HG03045 (cell line): ENCODE results near the gene LRRC25.

Source experiments
- ATAC-seq: cut with Tn5 transposase; IDR thresholded peaks from one replicate; pipeline ENCODE4 v1.9.1; 2021; ENCODE audit warnings: mild to moderate bottlenecking, moderate library complexity; ENCODE audit not compliant: unreplicated experiment

The LRRC25 gene

DNA sequence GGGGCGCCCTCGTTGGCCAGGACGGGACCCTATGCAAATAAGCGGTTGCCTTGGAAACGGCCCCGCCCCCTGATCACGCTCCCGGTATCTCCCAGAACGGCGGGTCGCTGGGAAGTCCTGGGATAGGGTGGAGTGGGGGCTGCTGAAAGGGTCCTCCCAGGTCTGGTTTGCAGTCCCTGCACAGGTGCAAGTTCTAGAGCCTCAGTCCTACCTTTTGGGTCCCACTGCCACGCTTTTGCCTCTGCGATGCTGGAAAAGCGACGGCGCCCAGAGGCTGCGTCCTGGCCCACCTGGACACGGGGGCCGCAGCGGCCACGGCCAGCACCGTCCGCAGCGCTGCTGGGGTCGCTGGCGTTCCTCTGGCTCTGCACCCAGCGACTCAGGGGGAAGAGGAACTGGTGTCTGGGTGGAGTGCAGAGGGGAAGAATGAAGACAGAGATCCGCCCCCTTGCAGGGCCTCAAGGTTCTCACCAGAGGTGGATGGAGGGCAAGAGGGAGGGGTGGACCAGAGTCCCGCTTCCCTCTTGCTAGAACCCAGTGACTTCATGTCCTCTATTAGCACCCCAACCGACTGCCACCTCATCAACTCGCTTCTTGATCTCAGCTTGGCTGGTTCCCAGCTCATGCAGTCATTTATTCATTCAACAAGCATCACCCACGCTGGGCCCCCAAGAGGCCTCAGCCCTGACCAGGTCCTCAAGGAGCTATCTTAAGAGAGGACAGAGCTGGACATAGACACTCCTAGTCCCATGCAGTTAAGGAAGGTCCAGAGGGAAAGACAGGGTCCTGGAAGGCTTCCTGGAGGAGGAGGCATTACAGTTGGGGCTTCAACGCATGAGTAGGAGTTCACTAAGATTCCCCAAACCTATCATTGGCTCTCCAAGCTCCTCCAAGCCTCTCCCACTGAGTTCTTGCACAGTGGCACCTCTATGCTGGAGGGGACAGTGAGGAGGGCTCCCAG is at the start of gene LRRC25:
TSS of gene LRRC25 (minus strand) at position 381 of the 961 bp plus-strand sequence. CDS start 659 bp downstream, outside the sequence.
- no peak for ATAC-seq

GRCh38 chr19:18446811-18447359 is 49.5 kb upstream of the LRRC25 start:
- no peak for ATAC-seq

DNA sequence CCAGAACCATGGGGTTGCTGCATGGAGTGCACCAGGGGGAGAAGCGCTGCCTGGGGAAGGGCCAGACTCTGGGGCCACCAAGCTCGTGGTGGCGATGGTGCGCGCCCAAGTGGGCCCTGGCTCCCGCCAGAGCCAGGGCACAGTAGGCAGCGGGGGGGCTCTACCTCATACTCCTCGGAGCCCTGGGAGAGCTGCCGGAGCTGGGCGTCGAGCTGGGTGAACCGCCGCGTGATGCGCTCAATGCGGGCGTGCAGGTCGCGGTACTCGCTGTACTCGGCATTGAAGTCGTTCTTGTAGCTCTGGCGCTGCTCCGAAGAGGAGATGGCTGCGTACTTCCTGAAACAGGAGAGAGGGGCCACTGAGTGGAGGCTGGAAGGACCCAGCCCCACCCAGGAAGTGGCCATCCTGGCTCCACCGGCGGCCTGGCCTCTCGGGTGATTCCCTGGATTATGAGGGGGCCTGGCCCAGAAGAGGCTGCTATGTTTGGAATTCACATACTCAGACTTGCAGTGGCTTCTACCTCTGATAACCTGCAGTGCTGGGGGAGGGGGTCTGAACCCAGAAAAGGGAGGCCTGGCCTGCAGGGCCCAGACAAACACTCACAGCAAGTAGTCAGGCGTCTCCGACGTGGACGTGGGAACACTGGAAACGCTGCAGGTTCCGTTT is 48.9 kb upstream of the LRRC25 start:
- no peak for ATAC-seq

GRCh38 chr19:18445262-18445948 is 48.0 kb upstream of the LRRC25 start:
- no peak for ATAC-seq

DNA sequence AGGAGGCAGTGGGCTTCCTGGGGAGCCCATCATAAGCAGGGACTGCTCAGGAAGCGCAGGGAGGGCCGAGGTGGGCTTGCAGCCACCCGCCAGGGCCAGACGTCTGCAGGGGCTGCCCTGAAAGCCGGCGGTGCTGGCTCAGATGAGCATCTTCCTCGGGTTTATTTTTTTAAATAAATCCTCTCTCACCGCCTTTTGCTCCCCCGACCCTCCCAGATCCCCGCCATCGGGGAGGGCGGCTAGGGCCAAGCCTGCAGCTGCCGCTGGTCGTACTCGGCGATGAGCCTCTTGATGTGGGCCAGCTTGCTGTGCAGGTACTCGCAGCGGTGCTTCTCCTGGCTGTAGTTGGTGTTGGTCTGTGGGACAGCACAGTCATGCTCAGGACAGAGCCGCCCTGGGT is 47.1 kb upstream of the LRRC25 start:
- no peak for ATAC-seq

GRCh38 chr19:18443831-18444230 is 46.4 kb upstream of the LRRC25 start:
- no peak for ATAC-seq

DNA sequence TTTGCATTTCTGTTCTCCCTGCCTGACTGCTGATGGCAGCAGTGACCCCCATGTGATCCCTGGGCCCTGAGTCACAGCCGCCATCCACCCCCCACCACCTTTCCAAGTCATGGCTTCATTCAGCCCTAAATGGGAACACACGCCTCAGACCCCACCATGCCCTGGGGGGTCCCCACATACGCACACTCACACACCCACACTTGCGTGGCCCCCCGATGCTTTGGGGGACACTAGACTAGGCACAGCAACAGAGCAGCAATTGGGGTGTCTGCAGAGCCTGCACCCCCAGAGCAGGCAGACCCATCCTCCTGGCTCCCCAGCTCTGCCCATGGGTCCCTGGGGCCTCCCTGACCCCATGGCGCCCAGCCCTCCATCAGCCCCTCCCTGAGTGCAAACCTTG is 46.0 kb upstream of the LRRC25 start:
- ATAC-seq: no peak

- no peak for ATAC-seq
Observed at GRCh38 chr19:18442941-18443340, 45.5 kb upstream of the LRRC25 start.

DNA sequence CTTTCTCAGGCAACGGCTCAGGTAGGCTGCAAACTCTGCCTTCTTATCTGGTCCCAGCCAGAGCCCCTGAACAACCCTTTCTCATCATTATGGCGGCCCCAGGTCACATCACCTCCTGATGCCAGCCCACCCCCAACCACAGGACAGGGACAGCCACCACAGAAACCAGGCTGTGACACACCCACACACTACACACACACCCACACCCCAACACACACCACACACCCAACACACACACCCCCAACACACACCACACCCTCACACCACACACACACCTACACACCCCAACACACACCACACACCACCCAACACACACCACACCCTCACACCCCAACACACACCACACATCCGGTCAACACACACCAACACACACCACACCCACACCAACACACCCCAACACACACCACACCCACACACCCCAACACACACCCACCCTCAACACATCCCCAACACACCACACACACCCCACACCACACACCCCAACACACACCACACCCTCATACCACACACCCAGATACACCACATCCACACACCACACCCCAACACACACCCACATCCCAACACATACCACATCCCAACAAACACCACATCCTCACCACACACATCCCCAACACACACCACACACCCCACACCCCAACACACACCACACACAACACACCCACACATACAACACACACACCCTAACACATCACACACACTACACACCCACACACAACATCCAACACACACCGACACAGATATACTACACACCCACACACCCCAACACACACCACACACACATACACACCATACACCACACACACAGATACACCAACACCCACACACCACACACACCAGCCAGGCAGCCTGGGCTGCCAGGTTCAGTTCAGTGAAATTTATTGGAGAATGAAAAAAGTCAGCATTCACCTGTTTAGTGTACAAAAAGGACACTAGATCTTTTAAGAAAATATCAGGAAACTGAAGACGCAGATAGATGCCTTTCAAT is 44.7 kb upstream of the LRRC25 start:
- ATAC-seq: no peak

- no peak for ATAC-seq
Observed at GRCh38 chr19:18440936-18441803, 43.7 kb upstream of the LRRC25 start.

DNA sequence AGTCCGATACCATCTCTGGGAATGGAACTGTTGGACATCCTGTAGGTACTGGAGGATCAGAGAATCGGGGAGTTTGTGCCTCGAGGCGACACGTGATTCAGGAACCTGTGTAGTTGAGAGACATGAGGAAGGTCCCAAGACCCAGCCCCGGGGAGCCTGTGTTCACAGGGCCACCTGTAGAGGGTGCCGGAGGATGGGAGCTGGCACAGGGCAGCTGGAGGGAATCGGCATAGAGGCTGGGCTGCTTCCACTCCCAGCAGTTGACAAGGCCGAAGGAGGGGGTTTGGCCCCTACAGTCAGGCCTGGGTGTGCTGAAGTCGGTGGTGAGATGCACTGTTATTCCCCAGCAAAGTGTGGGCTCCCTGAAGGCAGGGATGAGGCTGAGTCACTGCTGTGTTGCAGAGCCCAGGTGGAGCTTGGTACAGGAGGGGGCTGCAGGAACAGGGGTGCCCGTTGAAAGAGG is 43.0 kb upstream of the LRRC25 start:
- ATAC-seq: no peak

DNA sequence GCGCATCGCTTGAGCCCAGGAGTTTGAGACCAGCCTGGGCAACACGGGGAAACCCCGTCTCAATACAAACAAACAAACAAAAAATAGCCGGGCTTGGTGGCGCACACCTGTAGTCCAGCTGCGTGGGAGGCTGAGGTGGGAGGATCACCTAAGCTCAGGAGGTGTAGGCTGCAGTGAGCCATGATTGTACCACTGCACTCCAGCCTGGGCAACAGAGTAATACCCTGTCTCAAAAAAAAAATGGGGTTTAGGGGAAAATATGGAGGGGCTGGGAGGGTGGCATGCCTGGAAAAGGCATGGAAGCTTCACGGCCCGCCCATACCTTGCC is 42.5 kb upstream of the LRRC25 start:
- ATAC-seq: no peak

- ATAC-seq: no peak
Observed at GRCh38 chr19:18439025-18439909, 41.8 kb upstream of the LRRC25 start.

DNA sequence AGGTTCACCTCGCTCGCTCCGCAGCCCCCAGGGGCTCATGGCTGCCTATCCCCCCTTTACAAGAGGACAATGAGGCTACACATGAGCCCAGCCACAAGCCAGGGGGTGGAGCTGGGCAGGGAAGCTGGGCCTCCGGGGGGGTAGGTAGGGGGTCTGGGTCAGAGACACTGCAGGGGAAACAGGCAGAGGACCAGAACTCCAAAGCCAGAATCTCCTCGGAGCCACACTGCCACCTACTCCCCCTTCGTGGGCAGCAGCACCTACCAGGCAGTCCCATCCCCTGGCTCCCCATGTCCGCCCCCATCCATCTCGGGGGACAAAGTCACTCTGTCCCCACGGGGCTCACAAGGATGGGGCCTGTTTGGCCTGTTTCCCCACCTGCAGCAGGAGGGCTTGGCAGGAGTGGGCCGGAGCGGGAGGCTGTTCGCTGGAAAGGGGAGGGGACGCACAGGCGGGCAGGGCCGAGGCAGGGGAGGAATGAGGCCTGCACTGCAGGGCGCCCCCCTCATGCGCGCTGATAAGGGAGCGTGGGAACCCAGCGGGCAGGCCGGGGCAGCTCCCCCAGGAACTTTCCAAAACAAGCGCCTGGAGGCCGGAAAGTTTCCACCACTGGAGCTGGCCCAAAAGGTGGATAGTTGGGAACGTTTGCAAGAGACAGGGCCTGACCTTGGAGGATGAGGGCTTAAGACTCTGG is 41.1 kb upstream of the LRRC25 start:
- no peak for ATAC-seq

- ATAC-seq: no peak
Observed at GRCh38 chr19:18437491-18438330, 40.3 kb upstream of the LRRC25 start, which contains the start of gene ISYNA1. ISYNA1 (minus strand) TSS chr19:18438133; CDS start chr19:18437979, 154 bp downstream.

DNA sequence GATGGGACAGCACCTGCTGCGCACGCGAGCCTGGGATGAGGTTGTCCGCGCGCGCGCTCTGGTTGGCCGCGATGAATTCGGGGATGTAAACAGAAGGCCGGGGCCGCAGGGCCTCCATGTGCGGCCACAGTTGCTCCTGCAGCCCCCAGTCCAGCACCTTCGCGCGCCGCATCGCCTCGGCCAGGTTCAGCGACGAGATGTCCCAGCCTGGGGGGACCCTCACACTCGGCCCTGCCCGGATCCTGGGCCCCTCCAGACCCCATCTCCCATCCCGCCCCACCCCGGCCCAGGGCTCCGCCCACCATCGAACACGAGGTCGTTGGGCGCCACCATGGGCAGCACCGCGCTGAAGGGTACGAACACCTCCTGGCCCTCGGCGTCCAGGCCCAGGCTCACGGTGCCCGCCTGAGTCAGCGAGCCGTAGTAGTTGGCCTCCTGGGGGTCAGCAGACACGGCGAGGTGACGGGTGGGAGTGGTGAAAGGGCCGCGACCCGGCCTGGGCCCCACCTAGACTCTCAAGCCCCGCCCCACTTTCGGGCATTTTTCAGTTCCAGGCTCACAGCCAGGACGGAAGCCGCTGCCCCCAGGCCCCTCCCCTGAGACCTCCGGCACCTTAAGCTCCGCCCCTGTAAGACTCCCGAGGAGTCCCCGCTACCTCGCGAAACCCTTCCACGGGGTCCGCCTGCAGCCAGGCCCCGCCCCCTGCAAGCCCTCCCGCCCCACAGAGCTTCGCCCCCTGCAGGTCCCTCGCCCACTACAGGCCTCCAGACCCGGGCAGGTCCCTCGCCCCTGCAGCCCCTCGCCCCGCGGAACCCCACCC is 39.5 kb upstream of the LRRC25 start:
- ATAC-seq: peak; percentile 44
